SK-N-SH (cell line): ENCODE results near the gene C9orf85.

Experiments used
- JUND ChIP-seq: IDR thresholded peaks from 2 replicates; pipeline ENCODE4 v1.4.0; 2012
- TF ChIP-seq, protein P1 (sequence below): IDR thresholded peaks from 2 replicates; pipeline ENCODE4 v1.6.1; 2012; ENCODE audit warnings: mild to moderate bottlenecking, low read depth, low read length, moderate library complexity
- TF ChIP-seq, protein P2 (sequence below): fragments of 200-600 bp; sonication (generic); IDR thresholded peaks from 2 replicates; pipeline ENCODE4 v1.6.1; 2017; ENCODE audit warnings: antibody characterized with exemption, mild to moderate bottlenecking, moderate library complexity

DNA sequence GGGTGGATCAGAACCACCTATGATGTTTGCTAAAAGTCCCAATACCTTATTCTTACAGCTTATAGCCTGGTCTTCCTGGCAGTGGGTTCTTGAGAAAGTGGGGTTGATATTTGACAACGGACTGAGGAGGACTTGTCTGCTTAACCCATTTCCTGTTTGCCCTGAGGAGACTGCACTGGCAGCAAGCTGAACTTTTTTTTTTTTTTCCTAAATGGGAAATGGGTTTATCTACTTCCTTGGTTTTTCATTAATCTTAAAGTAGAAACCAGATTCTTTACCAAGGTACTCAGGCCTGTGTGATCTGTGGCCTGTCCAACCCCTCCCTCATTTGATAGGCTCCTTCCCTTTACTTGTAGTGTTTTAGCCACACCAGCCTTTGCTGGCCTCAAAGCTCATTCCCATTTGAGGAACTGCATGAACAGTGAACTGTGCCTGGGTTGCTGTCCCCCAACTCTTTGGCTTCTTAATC, 101.9 kb downstream of the C9orf85 start:
- TF ChIP-seq, protein P1, sequence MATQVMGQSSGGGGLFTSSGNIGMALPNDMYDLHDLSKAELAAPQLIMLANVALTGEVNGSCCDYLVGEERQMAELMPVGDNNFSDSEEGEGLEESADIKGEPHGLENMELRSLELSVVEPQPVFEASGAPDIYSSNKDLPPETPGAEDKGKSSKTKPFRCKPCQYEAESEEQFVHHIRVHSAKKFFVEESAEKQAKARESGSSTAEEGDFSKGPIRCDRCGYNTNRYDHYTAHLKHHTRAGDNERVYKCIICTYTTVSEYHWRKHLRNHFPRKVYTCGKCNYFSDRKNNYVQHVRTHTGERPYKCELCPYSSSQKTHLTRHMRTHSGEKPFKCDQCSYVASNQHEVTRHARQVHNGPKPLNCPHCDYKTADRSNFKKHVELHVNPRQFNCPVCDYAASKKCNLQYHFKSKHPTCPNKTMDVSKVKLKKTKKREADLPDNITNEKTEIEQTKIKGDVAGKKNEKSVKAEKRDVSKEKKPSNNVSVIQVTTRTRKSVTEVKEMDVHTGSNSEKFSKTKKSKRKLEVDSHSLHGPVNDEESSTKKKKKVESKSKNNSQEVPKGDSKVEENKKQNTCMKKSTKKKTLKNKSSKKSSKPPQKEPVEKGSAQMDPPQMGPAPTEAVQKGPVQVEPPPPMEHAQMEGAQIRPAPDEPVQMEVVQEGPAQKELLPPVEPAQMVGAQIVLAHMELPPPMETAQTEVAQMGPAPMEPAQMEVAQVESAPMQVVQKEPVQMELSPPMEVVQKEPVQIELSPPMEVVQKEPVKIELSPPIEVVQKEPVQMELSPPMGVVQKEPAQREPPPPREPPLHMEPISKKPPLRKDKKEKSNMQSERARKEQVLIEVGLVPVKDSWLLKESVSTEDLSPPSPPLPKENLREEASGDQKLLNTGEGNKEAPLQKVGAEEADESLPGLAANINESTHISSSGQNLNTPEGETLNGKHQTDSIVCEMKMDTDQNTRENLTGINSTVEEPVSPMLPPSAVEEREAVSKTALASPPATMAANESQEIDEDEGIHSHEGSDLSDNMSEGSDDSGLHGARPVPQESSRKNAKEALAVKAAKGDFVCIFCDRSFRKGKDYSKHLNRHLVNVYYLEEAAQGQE: no peak
- TF ChIP-seq, protein P2, sequence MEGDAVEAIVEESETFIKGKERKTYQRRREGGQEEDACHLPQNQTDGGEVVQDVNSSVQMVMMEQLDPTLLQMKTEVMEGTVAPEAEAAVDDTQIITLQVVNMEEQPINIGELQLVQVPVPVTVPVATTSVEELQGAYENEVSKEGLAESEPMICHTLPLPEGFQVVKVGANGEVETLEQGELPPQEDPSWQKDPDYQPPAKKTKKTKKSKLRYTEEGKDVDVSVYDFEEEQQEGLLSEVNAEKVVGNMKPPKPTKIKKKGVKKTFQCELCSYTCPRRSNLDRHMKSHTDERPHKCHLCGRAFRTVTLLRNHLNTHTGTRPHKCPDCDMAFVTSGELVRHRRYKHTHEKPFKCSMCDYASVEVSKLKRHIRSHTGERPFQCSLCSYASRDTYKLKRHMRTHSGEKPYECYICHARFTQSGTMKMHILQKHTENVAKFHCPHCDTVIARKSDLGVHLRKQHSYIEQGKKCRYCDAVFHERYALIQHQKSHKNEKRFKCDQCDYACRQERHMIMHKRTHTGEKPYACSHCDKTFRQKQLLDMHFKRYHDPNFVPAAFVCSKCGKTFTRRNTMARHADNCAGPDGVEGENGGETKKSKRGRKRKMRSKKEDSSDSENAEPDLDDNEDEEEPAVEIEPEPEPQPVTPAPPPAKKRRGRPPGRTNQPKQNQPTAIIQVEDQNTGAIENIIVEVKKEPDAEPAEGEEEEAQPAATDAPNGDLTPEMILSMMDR: no peak
- no peak for TF ChIP-seq JUND
